Liver (tissue), 9 donors: ENCODE data around the gene ARHGEF7. TPM values are rescaled to one million over a fixed set of nuclear protein-coding genes. Genes with fewer than 3 reads are reported as not detected.
A peak's percentile ranks its signal among the peaks of the same experiment; 100 is the strongest.

Experiments
- DNase-seq: peaks from one replicate; pipeline ENCODE4 v3.0.0-alpha.2; 2017; ENCODE audit warnings: low spot score
- H3K27ac ChIP-seq, 2 donors: one replicate each; pipeline ENCODE4 v1.7.0; 2013; ENCODE audit warnings: inconsistent platforms in 2 of 2, low read length in 2 of 2, control low read depth in 1 of 2, low read depth in 1 of 2, mild to moderate bottlenecking in 1 of 2
- H3K27me3 ChIP-seq, 4 donors: one replicate each; pipeline versions ENCODE4 v1.6.1 to v1.7.0; 2013; ENCODE audit warnings: low read length in 3 of 4, inconsistent platforms in 1 of 4, mild to moderate bottlenecking in 1 of 4, moderate library complexity in 1 of 4; ENCODE audit not compliant: control insufficient read depth in 4 of 4, insufficient read depth in 4 of 4
- H3K36me3 ChIP-seq, 4 donors: one replicate each; pipeline versions ENCODE4 v1.6.1 to v1.7.0; 2013; ENCODE audit warnings: low read length in 3 of 4, mild to moderate bottlenecking in 3 of 4, low read depth in 1 of 4, moderate library complexity in 1 of 4; ENCODE audit not compliant: control insufficient read depth in 4 of 4, insufficient read depth in 3 of 4
- H3K4me1 ChIP-seq, 4 donors: one replicate each; pipeline versions ENCODE4 v1.6.1 to v1.7.0; 2013; ENCODE audit warnings: low read length in 3 of 4, mild to moderate bottlenecking in 3 of 4, moderate library complexity in 1 of 4; ENCODE audit not compliant: control insufficient read depth in 4 of 4, insufficient read depth in 4 of 4
- H3K4me3 ChIP-seq, 3 donors: one replicate each; pipeline versions ENCODE4 v1.6.1 to v1.7.0; 2013; ENCODE audit warnings: low read length in 3 of 3, control low read depth in 1 of 3, low read depth in 1 of 3, mild to moderate bottlenecking in 1 of 3
- H3K9ac ChIP-seq, 2 donors: one replicate each; pipeline ENCODE4 v1.7.0; 2013; ENCODE audit warnings: low read length in 2 of 2, mild to moderate bottlenecking in 2 of 2, moderate library complexity in 2 of 2, control low read depth in 1 of 2, low read depth in 1 of 2
- H3K9me3 ChIP-seq, 4 donors: one replicate each; pipeline versions ENCODE4 v1.6.1 to v1.7.0; 2013; ENCODE audit warnings: low read length in 3 of 4; ENCODE audit not compliant: control insufficient read depth in 4 of 4
- ATF3 ChIP-seq: IDR thresholded peaks from 2 replicates; pipeline ENCODE4 v1.6.1; 2016; ENCODE audit warnings: antibody characterized with exemption
- CTCF ChIP-seq: fragments of 150-350 bp; IDR thresholded peaks from 2 replicates; pipeline ENCODE4 v1.5.1; 2017; ENCODE audit warnings: improper control_type of control experiment, low read depth, low read length; ENCODE audit not compliant: missing input control
- EGR1 ChIP-seq, 2 donors: IDR thresholded peaks; 2 replicates each; pipeline ENCODE4 v1.6.1; 2016 to 2018; ENCODE audit warnings: antibody characterized with exemption in 2 of 2, low read depth in 2 of 2
- FOXA1 ChIP-seq: IDR thresholded peaks from 2 replicates; pipeline ENCODE4 v1.6.1; 2016; ENCODE audit warnings: antibody characterized with exemption
- FOXA2 ChIP-seq: IDR thresholded peaks from 2 replicates; pipeline ENCODE4 v1.6.1; 2016; ENCODE audit warnings: antibody characterized with exemption
- GABPA ChIP-seq, 2 donors: IDR thresholded peaks in 1 of 2; conservative IDR thresholded peaks in 1 of 2; 2 replicates each; pipeline ENCODE4 v1.6.1; 2016; ENCODE audit warnings: antibody characterized with exemption in 2 of 2, mild to moderate bottlenecking in 1 of 2, moderate library complexity in 1 of 2
- HNF4A ChIP-seq, 2 donors: conservative IDR thresholded peaks; 2 replicates each; pipeline ENCODE4 v1.6.1; 2016; ENCODE audit warnings: antibody characterized with exemption in 2 of 2, mild to moderate bottlenecking in 2 of 2
- HNF4G ChIP-seq: IDR thresholded peaks from 2 replicates; pipeline ENCODE4 v1.6.1; 2016; ENCODE audit warnings: antibody characterized with exemption
- JUND ChIP-seq, 2 donors: IDR thresholded peaks; 2 replicates each; pipeline ENCODE4 v1.6.1; 2016; ENCODE audit warnings: antibody characterized with exemption in 2 of 2
- MAX ChIP-seq: IDR thresholded peaks from 2 replicates; pipeline ENCODE4 v1.6.1; 2016; ENCODE audit warnings: antibody characterized with exemption
- NR2F2 ChIP-seq: IDR thresholded peaks from 2 replicates; pipeline ENCODE4 v1.6.1; 2016; ENCODE audit warnings: antibody characterized with exemption
- REST ChIP-seq: IDR thresholded peaks from 2 replicates; pipeline ENCODE4 v1.6.1; 2016; ENCODE audit warnings: antibody characterized with exemption, mild to moderate bottlenecking
- RXRA ChIP-seq, 2 donors: IDR thresholded peaks; 2 replicates each; pipeline ENCODE4 v1.6.1; 2017 to 2018; ENCODE audit warnings: antibody characterized with exemption in 2 of 2, mild to moderate bottlenecking in 1 of 2
- SP1 ChIP-seq: IDR thresholded peaks from 2 replicates; pipeline ENCODE4 v1.6.1; 2018; ENCODE audit warnings: antibody characterized with exemption, mild to moderate bottlenecking
- TAF1 ChIP-seq: conservative IDR thresholded peaks from 2 replicates; pipeline ENCODE4 v1.6.1; 2016; ENCODE audit warnings: antibody characterized with exemption, mild to moderate bottlenecking
- YY1 ChIP-seq: IDR thresholded peaks from 2 replicates; pipeline ENCODE4 v1.6.1; 2016; ENCODE audit warnings: antibody characterized with exemption, mild to moderate bottlenecking
- ZBTB33 ChIP-seq: IDR thresholded peaks from 2 replicates; pipeline ENCODE4 v1.6.1; 2016; ENCODE audit warnings: antibody characterized with exemption
- WGBS: extraction: QIAGEN DNeasy Blood & Tissue Kit; methylation state at CpG from one replicate; pipeline ENCODE4 v1.1.7; 2013; 5-methylcytosine and 5-hydroxymethylcytosine counted together
- polyA plus RNA-seq, 2 donors: library from polyadenylated mRNA; stranded (reverse) in 1 of 2; unstranded in 1 of 2; fragments of 200-250 nt in 1 of 2; fragments of >200 nt in 1 of 2; fragmentation: Nextera tagmentation in 1 of 2; extraction: Ambion mirVana in 1 of 2; gene quantifications; one replicate each; pipeline versions ENCODE4 v1.2.1 to v1.2.3, GENCODE V29; 2013 to 2015
- total RNA-seq, 2 donors: library from RNA; depleted of rRNA; stranded (reverse); fragments of >200 nt; gene quantifications; one replicate each; pipeline ENCODE4 v1.2.3, GENCODE V29; 2014
- donor health status: healthy.
- donor health status: healthy.
- donor health status: healthy.
- donor health status: healthy.
- donor health status: healthy.

The ARHGEF7 gene
- total and polyA plus RNA-seq, 4 donors: 10.3 to 37.5 (median 20.1) TPM

- peak; percentile 28 for DNase-seq
- H3K9ac ChIP-seq: no peak overlapping the region
These were observed 223.7 kb downstream of the ARHGEF7 start for GRCh38 chr13:111338841-111339240.

More at GRCh38 chr13:111338841-111339240, 223.7 kb downstream of the ARHGEF7 start:
- no peaks in the 10 kb centered on the region for H3K4me1 ChIP-seq
- 93% methylated on average over 11 of the region's 11 CpGs for WGBS
- no peaks in the 10 kb centered on the region for H3K36me3 ChIP-seq
- H3K27ac ChIP-seq: no peak overlapping the region
- no peak for TF ChIP-seq FOXA1
- TF ChIP-seq TAF1: no peak
- TF ChIP-seq JUND (IDR thresholded peaks at IDR 0.05): no peak
- TF ChIP-seq NR2F2: no peak
- no peak for TF ChIP-seq EGR1 (IDR thresholded peaks at IDR 0.05; ENCODE audit: low read depth in 2 of 2)
- no peak for TF ChIP-seq ZBTB33
- TF ChIP-seq YY1: no peak
- no peak for TF ChIP-seq CTCF
- no peak for TF ChIP-seq FOXA2
- no peak for TF ChIP-seq HNF4G
- TF ChIP-seq MAX: no peak
- TF ChIP-seq GABPA (IDR thresholded peaks at IDR 0.05 in 1 of 2, conservative IDR thresholded peaks at IDR 0.05 in 1 of 2): no peak
- TF ChIP-seq REST: no peak
- no peak for TF ChIP-seq ATF3
- TF ChIP-seq RXRA (IDR thresholded peaks at IDR 0.05): no peak
- no peak for TF ChIP-seq SP1
- TF ChIP-seq HNF4A (conservative IDR thresholded peaks at IDR 0.05): no peak
- H3K27me3 ChIP-seq: no peaks in the 10 kb centered on the region
- H3K4me3 ChIP-seq: no peak overlapping the region
- no peaks in the 10 kb centered on the region for H3K9me3 ChIP-seq
